Measurements from ENCODE around the gene LIPC. TPM values are rescaled to one million over a fixed set of nuclear protein-coding genes. Genes with fewer than 3 reads are reported as not detected.

The LIPC gene
- total and polyA plus RNA-seq, 2 donors (not counting 3 experiments of a cell fraction or from before 2014, with no cell fraction given): not detected

- H3K4me3 ChIP-seq (replicated peaks in 1 of 3; ENCODE audit: insufficient read depth in 1 of 3, low read depth in 1 of 3, low read length in 3 of 3): no peak overlapping the region
- CTCF ChIA-PET: no interaction called here
- H3K4me1 ChIP-seq (ENCODE audit: control insufficient read depth, extremely low read depth, insufficient read depth, low read length): no peaks in the 10 kb centered on the region
- no peak overlapping the region for H2AFZ ChIP-seq (ENCODE audit: low read depth, low read length)
- no peaks in the 10 kb centered on the region for H3K36me3 ChIP-seq (ENCODE audit: control insufficient read depth in 2 of 2, extremely low read depth in 1 of 2, insufficient read depth in 2 of 2, low read length in 2 of 2)
- H3K9ac ChIP-seq (replicated peaks; ENCODE audit: extremely low read depth, insufficient read depth, low read length): no peak overlapping the region
- intact Hi-C loops (cut with micrococcal nuclease): no loop called here
- H3K9me1 ChIP-seq (replicated peaks; ENCODE audit: control insufficient read depth, extremely low read depth, insufficient read depth, low read length): no peaks in the 10 kb centered on the region
- no TSS peak for BruUV-seq (replicated peaks)
- no peaks in the 10 kb centered on the region for H4K20me1 ChIP-seq (replicated peaks; ENCODE audit: control insufficient read depth, extremely low read depth, insufficient read depth, low read length)
- dilution Hi-C loops (cut with MboI; ENCODE audit: extremely low pct_ligation_motif_present, low sequenced_read_pairs): no loop called here
- H3K79me2 ChIP-seq (ENCODE audit: control insufficient read depth, insufficient read depth, low read length): no peaks in the 10 kb centered on the region
- H3K27me3 ChIP-seq (ENCODE audit: control insufficient read depth in 2 of 2, insufficient read depth in 2 of 2, low read length in 2 of 2): no peaks in the 10 kb centered on the region
- no peaks in the 10 kb centered on the region for H3K9me3 ChIP-seq (replicated peaks; ENCODE audit: control insufficient read depth, insufficient read depth, low read length)
- H3K27ac ChIP-seq (ENCODE audit: insufficient read depth, low read depth, low read length): no peak overlapping the region
- DNase-seq (ENCODE audit: low read depth, low spot score): no peak
- POLR2A ChIA-PET: no interaction called here
- H3K4me2 ChIP-seq (ENCODE audit: insufficient read depth, low read length): no peak overlapping the region
- TF ChIP-seq EZH2 (IDR thresholded peaks at IDR 0.05; ENCODE audit: borderline replicate concordance, low read depth, low read length, severe bottlenecking) (no peak), FOS (IDR thresholded peaks at IDR 0.05; ENCODE audit: borderline replicate concordance, insufficient read depth, low read length) (no peak), MYC (IDR thresholded peaks at IDR 0.05; ENCODE audit: low read depth, low read length) (no peak), MAX (IDR thresholded peaks at IDR 0.05; ENCODE audit: insufficient read depth, insufficient read length) (no peak), GATA2 (IDR thresholded peaks at IDR 0.05; ENCODE audit: insufficient read depth, insufficient read length, low read depth, low read length) (no peak), POLR2A (IDR thresholded peaks at IDR 0.05; ENCODE audit: low read depth, low read length) (no peak)
- FAIRE-seq: no peak
Measured at GRCh38 chr15:58416963-58417362, 14.8 kb upstream of the LIPC start.

GRCh38 chr15:58418135-58418534 lies 13.7 kb upstream of the LIPC start:
- ChIA-PET POLR2A (interaction anchor here (0.7 kb wide), 1 partner anchor 72 kb away, joined by 4 read pairs; no protein-coding TSS in a partner anchor), CTCF (no interaction called here)
- intact Hi-C loops (cut with micrococcal nuclease): no loop called here

More at GRCh38 chr15:58418135-58418534, 13.7 kb upstream of the LIPC start:
- no peak for TF ChIP-seq GATA2 (IDR thresholded peaks at IDR 0.05; ENCODE audit: insufficient read depth, insufficient read length, low read depth, low read length)
- no peak for TF ChIP-seq POLR2AphosphoS5 (IDR thresholded peaks at IDR 0.05; ENCODE audit: insufficient read depth, low read depth, low read length)
- TF ChIP-seq JUN (IDR thresholded peaks at IDR 0.05; ENCODE audit: borderline replicate concordance, insufficient read depth, insufficient read length, low read depth): no peak
- TF ChIP-seq MYC (IDR thresholded peaks at IDR 0.05; ENCODE audit: low read depth, low read length): no peak
- no peak for TF ChIP-seq POLR2A (IDR thresholded peaks at IDR 0.05; ENCODE audit: low read depth, low read length)
- no peak for TF ChIP-seq FOS (IDR thresholded peaks at IDR 0.05; ENCODE audit: borderline replicate concordance, insufficient read depth, low read length)
- no peak for TF ChIP-seq CTCF (IDR thresholded peaks at IDR 0.05; ENCODE audit: extremely low read depth in 1 of 2, insufficient read depth in 1 of 2, low read depth in 1 of 2, low read length in 2 of 2)
- TF ChIP-seq MAX (IDR thresholded peaks at IDR 0.05; ENCODE audit: insufficient read depth, insufficient read length): no peak
- no peak for TF ChIP-seq EZH2 (IDR thresholded peaks at IDR 0.05; ENCODE audit: borderline replicate concordance, low read depth, low read length, severe bottlenecking)
- BruUV-seq (replicated peaks): no TSS peak
- Histone ChIP-seq H3K27ac (ENCODE audit: insufficient read depth, low read depth, low read length) (no peak overlapping the region), H3K4me3 (replicated peaks in 1 of 3; ENCODE audit: insufficient read depth in 1 of 3, low read depth in 1 of 3, low read length in 3 of 3) (no peak overlapping the region), H3K79me2 (ENCODE audit: control insufficient read depth, insufficient read depth, low read length) (no peaks in the 10 kb centered on the region), H3K36me3 (ENCODE audit: control insufficient read depth in 2 of 2, extremely low read depth in 1 of 2, insufficient read depth in 2 of 2, low read length in 2 of 2) (no peaks in the 10 kb centered on the region), H3K4me1 (ENCODE audit: control insufficient read depth, extremely low read depth, insufficient read depth, low read length) (no peaks in the 10 kb centered on the region), H3K4me2 (ENCODE audit: insufficient read depth, low read length) (no peak overlapping the region), H3K27me3 (ENCODE audit: control insufficient read depth in 2 of 2, insufficient read depth in 2 of 2, low read length in 2 of 2) (no peaks in the 10 kb centered on the region), H2AFZ (ENCODE audit: low read depth, low read length) (no peak overlapping the region), H3K9ac (replicated peaks; ENCODE audit: extremely low read depth, insufficient read depth, low read length) (no peak overlapping the region), H4K20me1 (replicated peaks; ENCODE audit: control insufficient read depth, extremely low read depth, insufficient read depth, low read length) (no peaks in the 10 kb centered on the region), H3K9me1 (replicated peaks; ENCODE audit: control insufficient read depth, extremely low read depth, insufficient read depth, low read length) (no peaks in the 10 kb centered on the region), H3K9me3 (replicated peaks; ENCODE audit: control insufficient read depth, insufficient read depth, low read length) (no peaks in the 10 kb centered on the region)
- dilution Hi-C loops (cut with MboI; ENCODE audit: extremely low pct_ligation_motif_present, low sequenced_read_pairs): no loop called here
- DNase-seq (ENCODE audit: low read depth, low spot score) (no peak), FAIRE-seq (no peak)

Measured in endothelial cell of umbilical vein (primary cell).